ENCODE results near the gene JCAD.

GRCh38 chr10:30073045-30073766 lies 13.8 kb upstream of the JCAD start:
- TF ChIP-seq CTCF (IDR thresholded peaks at IDR 0.05 in 2 of 3, conservative IDR thresholded peaks at IDR 0.05 in 1 of 3; ENCODE audit: insufficient read depth in 2 of 3, low read depth in 1 of 3, low read length in 3 of 3) (no peak), ZNF280A (IDR thresholded peaks at IDR 0.05; ENCODE audit: low read depth, partially characterized antibody) (no peak), ATF6 (CRISPR knock-in tag; IDR thresholded peaks at IDR 0.05) (no peak), ZNF696 (CRISPR knock-in tag; conservative IDR thresholded peaks at IDR 0.05) (no peak), MAX (CRISPR knock-in tag; IDR thresholded peaks at IDR 0.05) (no peak), POLR2AphosphoS5 (IDR thresholded peaks at IDR 0.05; ENCODE audit: control insufficient read depth, insufficient read depth, low read depth, low read length) (no peak), KLF10 (CRISPR knock-in tag; IDR thresholded peaks at IDR 0.05) (no peak)

All from K562 (cell line).